Fibroblast of skin of left quadriceps (primary cell): Measurements from ENCODE around the gene DUS3L.
"Not testable (repeated sequence)": the region's sequence is repeated elsewhere in the genome, so short reads cannot be mapped to it uniquely, and the experiment has no call there.

ENCODE experiments used
- DNase-seq, 2 experiments: peaks; one replicate each; pipeline ENCODE4 v3.0.0-alpha.2; 2013; ENCODE audit warnings: low read depth in 2 of 2

Gene DUS3L

DNA sequence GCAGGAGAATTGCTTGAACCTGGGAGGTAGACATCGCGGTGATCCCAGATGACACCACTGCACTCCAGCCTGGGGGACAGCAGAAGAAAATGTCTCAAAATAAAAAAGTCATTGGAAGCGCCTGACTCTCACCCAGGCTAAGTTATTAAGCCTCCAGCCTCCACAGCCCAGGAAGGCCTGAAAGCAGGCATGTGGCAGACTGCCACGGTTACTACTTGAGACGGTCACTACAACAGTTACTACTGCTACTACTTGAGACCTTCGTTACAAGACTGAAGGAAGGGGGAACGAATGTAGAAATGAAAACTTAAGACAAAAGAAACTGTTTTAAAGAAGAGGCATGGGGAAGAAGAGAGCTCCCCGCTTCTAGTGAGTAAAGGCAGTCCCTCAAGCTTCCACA is 16.0 kb downstream of the DUS3L start:
- no peak for DNase-seq

DNA sequence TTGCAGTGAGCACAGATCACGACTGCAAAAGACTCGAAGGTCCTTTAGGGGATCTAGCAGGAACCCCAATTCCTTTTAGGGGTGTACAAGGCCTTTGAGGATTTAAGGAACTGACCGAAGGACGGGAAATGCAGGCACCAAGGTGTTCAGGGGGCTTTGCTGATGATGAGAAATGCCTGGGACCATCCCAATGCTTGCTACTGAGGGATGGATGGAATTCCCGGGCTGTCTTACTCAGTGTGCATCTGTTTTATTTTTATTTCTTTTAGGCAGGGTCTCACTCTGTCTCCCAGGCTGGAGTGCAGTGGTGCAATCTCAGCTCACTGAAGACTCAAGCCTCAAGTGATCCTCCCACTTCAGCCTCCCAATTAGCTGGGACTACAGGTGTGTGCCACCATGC is 17.7 kb downstream of the DUS3L start:
- DNase-seq = no peak

DNA sequence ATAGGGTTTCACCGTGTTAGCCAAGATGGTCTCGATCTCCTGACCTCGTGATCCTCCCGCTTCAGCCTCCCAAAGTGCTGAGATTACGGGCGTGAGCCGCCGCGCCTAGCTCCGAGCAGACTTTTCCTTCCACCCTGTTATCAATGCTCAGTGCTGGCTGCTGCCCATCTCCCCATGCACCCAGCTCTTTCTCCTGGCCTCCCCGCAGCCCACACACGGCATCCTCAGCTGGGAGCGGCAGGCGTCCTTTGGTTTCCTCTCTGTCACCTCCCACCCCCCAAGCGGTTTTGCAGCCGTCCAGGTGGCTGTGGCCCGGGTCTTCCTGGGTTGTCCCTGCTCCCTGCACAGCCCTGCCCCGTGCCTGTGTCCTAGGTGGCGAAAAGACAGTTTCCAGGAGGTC is 18.5 kb downstream of the DUS3L start:
- no peak for DNase-seq

DNA sequence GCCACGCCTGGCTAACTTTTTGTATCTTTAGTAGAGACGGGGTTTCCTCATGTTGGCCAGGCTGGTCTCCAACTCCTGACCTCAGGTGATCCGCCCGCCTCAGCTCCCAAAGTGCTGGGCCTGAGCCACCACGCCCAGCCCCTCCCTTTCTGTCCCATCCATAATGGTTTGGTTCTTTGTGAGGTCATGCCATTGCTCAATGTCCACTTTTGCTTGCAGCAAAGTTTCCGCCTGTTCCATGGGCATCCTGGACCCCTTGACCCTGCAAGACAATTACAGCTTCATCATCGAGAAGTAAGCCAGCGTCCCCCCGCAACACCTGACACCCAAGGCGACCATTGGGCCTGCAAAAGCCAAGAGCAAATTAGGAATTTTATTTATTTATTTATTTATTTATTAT is 23.0 kb downstream of the DUS3L start:
- DNase-seq = no peak

DNA sequence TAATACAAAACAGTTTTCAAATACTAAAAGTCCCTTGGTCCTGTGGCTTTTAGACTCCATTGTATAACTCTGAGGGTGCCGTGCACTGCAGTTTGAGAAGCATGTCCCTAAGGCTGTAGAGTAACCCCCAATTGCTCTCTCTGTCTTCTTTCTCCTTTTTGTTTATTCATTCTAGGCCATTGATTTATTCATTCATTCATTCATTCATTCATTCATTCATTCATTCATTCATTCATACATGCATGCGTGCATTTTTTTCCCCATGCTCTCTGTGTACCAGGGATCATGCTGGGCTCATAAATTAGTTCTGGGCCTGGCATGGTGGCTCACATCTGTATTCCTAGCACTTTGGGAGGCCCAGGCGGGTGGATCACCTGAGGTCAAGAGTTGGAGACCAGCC is 25.7 kb downstream of the DUS3L start:
- no peak for DNase-seq

DNA sequence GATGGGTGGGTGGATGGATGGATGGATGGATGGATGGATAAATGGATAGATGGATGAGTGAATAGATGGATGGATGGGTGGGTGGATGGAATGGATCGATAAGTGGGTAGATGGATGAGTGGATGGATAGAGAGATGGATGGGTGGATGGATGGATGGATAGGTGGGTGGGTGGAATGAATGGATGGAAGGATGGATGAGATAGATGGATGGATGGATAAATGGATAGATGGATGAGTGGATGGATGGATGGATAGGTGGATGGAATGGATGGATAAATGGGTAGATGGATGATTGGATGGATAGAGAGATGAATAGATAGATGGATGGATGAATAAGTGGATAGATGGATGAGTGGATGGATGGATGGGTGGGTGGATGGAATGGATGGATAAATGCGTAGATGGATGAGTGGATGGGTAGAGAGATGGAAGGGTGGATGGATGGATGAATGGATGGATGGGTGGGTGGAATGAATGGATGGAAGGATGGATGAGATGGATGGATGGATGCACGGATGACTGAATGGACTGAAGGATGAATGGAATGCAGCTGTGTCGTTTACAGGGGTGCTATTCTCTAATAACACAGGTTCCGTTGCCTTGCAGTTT is 28.2 kb downstream of the DUS3L start:
- DNase-seq = no peak

- no peak for DNase-seq
Observed at GRCh38 chr19:5753743-5754142, 37.2 kb downstream of the DUS3L start.

- DNase-seq = no peak
Observed at GRCh38 chr19:5751709-5752108, 39.3 kb downstream of the DUS3L start.

DNA sequence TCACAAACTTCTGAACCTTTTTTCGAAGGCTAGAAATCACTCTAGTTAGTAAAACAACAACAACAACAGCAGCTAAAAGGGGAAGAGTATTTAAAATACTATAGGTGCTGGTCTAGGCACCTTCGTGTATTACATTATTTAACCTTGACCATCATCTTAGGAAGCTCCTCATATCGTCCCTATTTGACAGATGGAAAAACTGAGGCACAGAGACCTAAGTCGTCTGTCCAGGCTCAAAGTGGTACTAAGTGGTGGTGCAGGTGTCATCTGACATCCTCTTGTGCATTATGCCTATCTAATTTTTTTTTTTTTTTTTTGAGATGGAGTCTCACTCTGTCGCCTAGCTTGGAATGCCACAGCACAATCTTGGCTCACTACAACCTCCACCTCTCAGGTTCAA is 41.5 kb downstream of the DUS3L start:
- no peak for DNase-seq

- DNase-seq = not testable (repeated sequence)
Observed at GRCh38 chr19:5748920-5749319, 42.0 kb downstream of the DUS3L start.

DNA sequence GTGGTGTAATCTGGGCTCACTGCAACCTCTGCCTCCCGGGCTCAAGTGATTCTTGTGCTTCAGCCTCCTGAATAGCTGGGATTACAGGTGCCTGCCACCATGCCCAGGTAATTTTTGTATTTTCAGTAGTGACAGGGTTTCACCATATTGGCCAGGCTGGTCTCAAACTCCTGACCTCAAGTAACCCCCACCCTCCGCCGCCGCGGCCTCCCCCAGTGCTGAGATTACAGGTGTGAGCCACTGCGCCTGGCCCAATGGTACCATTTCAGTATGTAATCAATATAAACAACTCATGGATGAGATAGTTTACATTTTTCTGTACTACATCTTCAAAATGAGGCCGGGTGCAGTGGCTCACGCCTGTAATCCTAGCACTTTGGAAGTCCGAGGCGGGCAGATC is 46.0 kb downstream of the DUS3L start:
- not testable (repeated sequence) for DNase-seq

GRCh38 chr19:5743630-5744029 is 47.3 kb downstream of the DUS3L start:
- DNase-seq = no peak

DNA sequence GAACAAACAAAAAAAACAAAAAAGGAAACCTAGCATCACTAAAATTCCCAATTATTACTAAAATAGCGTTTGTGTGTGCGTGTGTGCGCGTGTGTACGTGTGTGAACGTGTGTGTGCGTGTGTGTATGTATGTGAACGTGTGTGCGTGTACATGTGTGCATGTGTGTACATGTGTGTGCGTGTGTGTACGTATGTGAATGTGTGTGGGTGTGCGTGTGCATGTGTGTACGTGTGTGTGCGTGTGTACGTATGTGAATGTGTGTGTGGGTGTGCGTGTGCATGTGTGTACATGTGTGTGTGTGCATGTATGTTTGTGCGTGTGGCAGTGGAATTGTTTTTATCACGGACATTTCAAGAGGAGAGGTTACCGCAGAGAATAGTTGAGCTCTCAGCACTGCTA is 48.9 kb downstream of the DUS3L start:
- DNase-seq = no peak

DNA sequence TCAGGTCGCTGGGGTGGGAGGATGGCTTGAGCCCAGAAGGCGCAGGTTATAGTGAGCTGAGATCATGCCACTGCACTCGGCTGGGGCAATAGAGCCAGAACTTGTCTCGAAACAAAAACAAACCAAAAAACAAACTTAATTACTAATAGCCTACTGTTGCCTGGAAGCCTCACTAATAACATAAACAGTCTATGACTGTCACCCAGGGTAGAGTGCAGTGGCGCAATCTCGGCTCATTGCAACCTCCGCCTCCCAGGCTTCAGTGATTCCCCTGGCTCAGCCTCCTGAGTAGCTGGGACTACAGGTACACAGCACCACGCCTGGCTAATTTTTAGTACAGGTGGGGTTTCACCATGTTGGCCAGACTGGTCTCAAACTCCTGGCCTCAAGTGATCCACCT is 52.5 kb downstream of the DUS3L start:
- DNase-seq = no peak
